Measurements from ENCODE around the gene C3orf18.

Gene C3orf18

GRCh38 chr3:50584391-50584790 lies 16.8 kb upstream of the C3orf18 start:
- H3K9ac ChIP-seq (ENCODE audit: low read length), result no peak overlapping the region
- H3K36me3 ChIP-seq (ENCODE audit: control insufficient read depth, insufficient read depth, low read length), result no peaks in the 10 kb centered on the region
- H3K4me1 ChIP-seq (ENCODE audit: control insufficient read depth, insufficient read depth, low read length), result no peaks in the 10 kb centered on the region

GRCh38 chr3:50583897-50584296 lies 16.4 kb upstream of the C3orf18 start:
- Histone ChIP-seq H3K4me1 (ENCODE audit: control insufficient read depth, insufficient read depth, low read length) (no peaks in the 10 kb centered on the region), H3K4me3 (ENCODE audit: low read length) (no peak overlapping the region), H3K36me3 (ENCODE audit: control insufficient read depth, insufficient read depth, low read length) (no peaks in the 10 kb centered on the region), H3K9me3 (ENCODE audit: control insufficient read depth, low read length) (no peaks in the 10 kb centered on the region), H3K9ac (ENCODE audit: low read length) (no peak overlapping the region), H3K27me3 (ENCODE audit: control insufficient read depth, insufficient read depth, low read length) (no peaks in the 10 kb centered on the region)

More at GRCh38 chr3:50584391-50584790, 16.8 kb upstream of the C3orf18 start:
- H3K4me3 ChIP-seq (ENCODE audit: low read length), result no peak overlapping the region
- H3K9me3 ChIP-seq (ENCODE audit: control insufficient read depth, low read length), result no peaks in the 10 kb centered on the region
- no peaks in the 10 kb centered on the region for H3K27me3 ChIP-seq (ENCODE audit: control insufficient read depth, insufficient read depth, low read length)

- Histone ChIP-seq H3K36me3 (ENCODE audit: control insufficient read depth, insufficient read depth, low read length) (peaks cover 4% of the 10 kb centered on the region), H3K9ac (ENCODE audit: low read length) (no peak overlapping the region), H3K9me3 (ENCODE audit: control insufficient read depth, low read length) (no peaks in the 10 kb centered on the region), H3K4me3 (ENCODE audit: low read length) (no peak overlapping the region), H3K27me3 (ENCODE audit: control insufficient read depth, insufficient read depth, low read length) (no peaks in the 10 kb centered on the region), H3K4me1 (ENCODE audit: control insufficient read depth, insufficient read depth, low read length) (no peaks in the 10 kb centered on the region)
Observed at GRCh38 chr3:50582083-50582482, 14.5 kb upstream of the C3orf18 start.

- Histone ChIP-seq H3K9me3 (ENCODE audit: control insufficient read depth, low read length) (no peaks in the 10 kb centered on the region), H3K4me3 (ENCODE audit: low read length) (no peak overlapping the region), H3K27me3 (ENCODE audit: control insufficient read depth, insufficient read depth, low read length) (no peaks in the 10 kb centered on the region), H3K36me3 (ENCODE audit: control insufficient read depth, insufficient read depth, low read length) (peaks cover 4% of the 10 kb centered on the region), H3K9ac (ENCODE audit: low read length) (no peak overlapping the region), H3K4me1 (ENCODE audit: control insufficient read depth, insufficient read depth, low read length) (no peaks in the 10 kb centered on the region)
Observed at GRCh38 chr3:50581459-50581842, 13.9 kb upstream of the C3orf18 start.

GRCh38 chr3:50580683-50581458 lies 13.3 kb upstream of the C3orf18 start:
- Histone ChIP-seq H3K4me1 (ENCODE audit: control insufficient read depth, insufficient read depth, low read length) (no peaks in the 10 kb centered on the region), H3K27me3 (ENCODE audit: control insufficient read depth, insufficient read depth, low read length) (no peaks in the 10 kb centered on the region), H3K9ac (ENCODE audit: low read length) (no peak overlapping the region), H3K4me3 (ENCODE audit: low read length) (no peak overlapping the region), H3K9me3 (ENCODE audit: control insufficient read depth, low read length) (no peaks in the 10 kb centered on the region), H3K36me3 (ENCODE audit: control insufficient read depth, insufficient read depth, low read length) (peaks cover 4% of the 10 kb centered on the region)

- no peak overlapping the region for H3K9ac ChIP-seq (ENCODE audit: low read length)
- H3K36me3 ChIP-seq (ENCODE audit: control insufficient read depth, insufficient read depth, low read length), result peaks cover 4% of the 10 kb centered on the region
- H3K4me3 ChIP-seq (ENCODE audit: low read length), result no peak overlapping the region
- no peaks in the 10 kb centered on the region for H3K9me3 ChIP-seq (ENCODE audit: control insufficient read depth, low read length)
- H3K27me3 ChIP-seq (ENCODE audit: control insufficient read depth, insufficient read depth, low read length), result no peaks in the 10 kb centered on the region
- no peaks in the 10 kb centered on the region for H3K4me1 ChIP-seq (ENCODE audit: control insufficient read depth, insufficient read depth, low read length)
Observed at GRCh38 chr3:50577348-50577747, 9.8 kb upstream of the C3orf18 start.

- peaks cover 4% of the 10 kb centered on the region for H3K36me3 ChIP-seq (ENCODE audit: control insufficient read depth, insufficient read depth, low read length)
- no peak overlapping the region for H3K4me3 ChIP-seq (ENCODE audit: low read length)
- no peaks in the 10 kb centered on the region for H3K27me3 ChIP-seq (ENCODE audit: control insufficient read depth, insufficient read depth, low read length)
- H3K9ac ChIP-seq (ENCODE audit: low read length), result no peak overlapping the region
- H3K9me3 ChIP-seq (ENCODE audit: control insufficient read depth, low read length), result no peaks in the 10 kb centered on the region
- no peaks in the 10 kb centered on the region for H3K4me1 ChIP-seq (ENCODE audit: control insufficient read depth, insufficient read depth, low read length)
Observed at GRCh38 chr3:50575372-50575771, 7.8 kb upstream of the C3orf18 start.

- H3K4me3 ChIP-seq (ENCODE audit: low read length), result no peak overlapping the region
- no peaks in the 10 kb centered on the region for H3K27me3 ChIP-seq (ENCODE audit: control insufficient read depth, insufficient read depth, low read length)
- H3K9ac ChIP-seq (ENCODE audit: low read length), result no peak overlapping the region
- no peaks in the 10 kb centered on the region for H3K4me1 ChIP-seq (ENCODE audit: control insufficient read depth, insufficient read depth, low read length)
- peaks cover 4% of the 10 kb centered on the region for H3K36me3 ChIP-seq (ENCODE audit: control insufficient read depth, insufficient read depth, low read length)
- H3K9me3 ChIP-seq (ENCODE audit: control insufficient read depth, low read length), result no peaks in the 10 kb centered on the region
Observed at GRCh38 chr3:50574444-50574831, 6.9 kb upstream of the C3orf18 start.

GRCh38 chr3:50573566-50574443 lies 6.3 kb upstream of the C3orf18 start:
- Histone ChIP-seq H3K4me3 (ENCODE audit: low read length) (no peak overlapping the region), H3K4me1 (ENCODE audit: control insufficient read depth, insufficient read depth, low read length) (peaks cover under 1% of the 10 kb centered on the region), H3K36me3 (ENCODE audit: control insufficient read depth, insufficient read depth, low read length) (peaks cover 4% of the 10 kb centered on the region), H3K27me3 (ENCODE audit: control insufficient read depth, insufficient read depth, low read length) (no peaks in the 10 kb centered on the region), H3K9me3 (ENCODE audit: control insufficient read depth, low read length) (no peaks in the 10 kb centered on the region), H3K9ac (ENCODE audit: low read length) (no peak overlapping the region)

GRCh38 chr3:50572801-50573371 lies 5.3 kb upstream of the C3orf18 start:
- H3K36me3 ChIP-seq (ENCODE audit: control insufficient read depth, insufficient read depth, low read length), result peaks cover 3% of the 10 kb centered on the region
- peaks cover 9% of the 10 kb centered on the region for H3K4me1 ChIP-seq (ENCODE audit: control insufficient read depth, insufficient read depth, low read length)
- H3K9me3 ChIP-seq (ENCODE audit: control insufficient read depth, low read length), result no peaks in the 10 kb centered on the region
- no peaks in the 10 kb centered on the region for H3K27me3 ChIP-seq (ENCODE audit: control insufficient read depth, insufficient read depth, low read length)
- H3K9ac ChIP-seq (ENCODE audit: low read length), result no peak overlapping the region
- H3K4me3 ChIP-seq (ENCODE audit: low read length), result no peak overlapping the region

- Histone ChIP-seq H3K9ac (ENCODE audit: low read length) (no peak overlapping the region), H3K4me1 (ENCODE audit: control insufficient read depth, insufficient read depth, low read length) (peaks cover 15% of the 10 kb centered on the region), H3K4me3 (ENCODE audit: low read length) (no peak overlapping the region)
Observed at GRCh38 chr3:50572158-50572557, 4.6 kb upstream of the C3orf18 start.

GRCh38 chr3:50571486-50571885 lies 3.9 kb upstream of the C3orf18 start:
- Histone ChIP-seq H3K9me3 (ENCODE audit: control insufficient read depth, low read length) (no peaks in the 10 kb centered on the region), H3K27me3 (ENCODE audit: control insufficient read depth, insufficient read depth, low read length) (peaks cover 7% of the 10 kb centered on the region), H3K4me1 (ENCODE audit: control insufficient read depth, insufficient read depth, low read length) (peaks cover 21% of the 10 kb centered on the region), H3K4me3 (ENCODE audit: low read length) (no peak overlapping the region), H3K36me3 (ENCODE audit: control insufficient read depth, insufficient read depth, low read length) (no peaks in the 10 kb centered on the region), H3K9ac (ENCODE audit: low read length) (no peak overlapping the region)

More at GRCh38 chr3:50572158-50572557, 4.6 kb upstream of the C3orf18 start:
- Histone ChIP-seq H3K9me3 (ENCODE audit: control insufficient read depth, low read length) (no peaks in the 10 kb centered on the region), H3K36me3 (ENCODE audit: control insufficient read depth, insufficient read depth, low read length) (no peaks in the 10 kb centered on the region), H3K27me3 (ENCODE audit: control insufficient read depth, insufficient read depth, low read length) (peaks cover under 1% of the 10 kb centered on the region)

Measured in mucosa of stomach (tissue), 1 donor.